ENCODE data around the gene RMDN2.

Gene RMDN2

DNA sequence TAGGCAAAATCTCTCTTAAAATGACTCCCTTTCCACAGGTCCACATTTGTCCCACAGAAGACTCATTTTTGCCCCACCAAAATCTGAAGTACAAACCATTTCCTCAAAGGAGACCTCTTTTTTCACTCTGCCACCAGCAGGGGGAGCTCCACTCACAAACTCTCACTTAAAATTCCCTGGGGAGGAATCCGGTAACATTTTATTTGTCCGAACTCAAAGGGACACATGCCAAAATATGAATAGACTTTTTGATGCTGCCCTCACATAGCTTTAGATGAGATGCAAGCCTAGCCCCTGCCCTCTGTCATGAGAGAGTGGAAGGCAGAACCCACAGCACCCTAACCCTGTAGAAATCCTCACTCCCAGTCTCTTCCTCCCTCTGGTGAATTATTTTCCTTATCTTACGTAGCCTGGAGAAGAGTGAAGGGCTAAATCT is 57.1 kb downstream of the RMDN2 start:
- DNase-seq: peak; percentile 68
- Histone ChIP-seq H3K36me3 (no peaks in the 10 kb centered on the region), H3K9me3 (no peaks in the 10 kb centered on the region), H3K4me1 (peaks cover 2% of the 10 kb centered on the region; the same call in 1 of the 2 replicates), H3K4me3 (ENCODE audit: low read depth, low read length) (peak overlapping the region; percentile 42), H3K27me3 (no peaks in the 10 kb centered on the region)
- TF ChIP-seq, protein P1, sequence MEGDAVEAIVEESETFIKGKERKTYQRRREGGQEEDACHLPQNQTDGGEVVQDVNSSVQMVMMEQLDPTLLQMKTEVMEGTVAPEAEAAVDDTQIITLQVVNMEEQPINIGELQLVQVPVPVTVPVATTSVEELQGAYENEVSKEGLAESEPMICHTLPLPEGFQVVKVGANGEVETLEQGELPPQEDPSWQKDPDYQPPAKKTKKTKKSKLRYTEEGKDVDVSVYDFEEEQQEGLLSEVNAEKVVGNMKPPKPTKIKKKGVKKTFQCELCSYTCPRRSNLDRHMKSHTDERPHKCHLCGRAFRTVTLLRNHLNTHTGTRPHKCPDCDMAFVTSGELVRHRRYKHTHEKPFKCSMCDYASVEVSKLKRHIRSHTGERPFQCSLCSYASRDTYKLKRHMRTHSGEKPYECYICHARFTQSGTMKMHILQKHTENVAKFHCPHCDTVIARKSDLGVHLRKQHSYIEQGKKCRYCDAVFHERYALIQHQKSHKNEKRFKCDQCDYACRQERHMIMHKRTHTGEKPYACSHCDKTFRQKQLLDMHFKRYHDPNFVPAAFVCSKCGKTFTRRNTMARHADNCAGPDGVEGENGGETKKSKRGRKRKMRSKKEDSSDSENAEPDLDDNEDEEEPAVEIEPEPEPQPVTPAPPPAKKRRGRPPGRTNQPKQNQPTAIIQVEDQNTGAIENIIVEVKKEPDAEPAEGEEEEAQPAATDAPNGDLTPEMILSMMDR (IDR thresholded peaks at IDR 0.05; ENCODE audit: low read depth, low read length): peak; percentile 95

DNA sequence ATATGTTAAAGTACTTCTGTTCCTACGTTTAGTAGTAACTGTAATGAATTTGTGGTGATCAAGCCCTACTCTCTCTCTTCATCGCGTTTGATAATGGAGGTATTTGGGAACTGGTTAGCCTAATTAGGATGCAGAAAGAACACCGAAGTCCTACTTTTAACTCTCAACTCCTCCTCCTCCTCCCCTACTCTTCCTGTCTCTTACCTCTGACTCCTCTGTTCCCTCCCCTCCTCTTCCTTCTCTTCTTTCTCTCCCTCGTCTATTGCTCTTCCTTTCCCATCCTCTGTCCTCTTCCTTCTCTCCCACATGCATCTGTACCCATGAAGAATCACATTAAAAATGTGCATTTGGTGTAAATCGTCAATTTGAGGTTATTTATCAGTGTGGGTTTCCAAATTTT is 57.8 kb downstream of the RMDN2 start:
- H3K4me1 ChIP-seq: peaks cover 2% of the 10 kb centered on the region; the same call in 1 of the 2 replicates
- no peaks in the 10 kb centered on the region for H3K27me3 ChIP-seq
- no peaks in the 10 kb centered on the region for H3K36me3 ChIP-seq
- no peaks in the 10 kb centered on the region for H3K9me3 ChIP-seq
- no peak for DNase-seq
- H3K4me3 ChIP-seq (ENCODE audit: low read depth, low read length): no peak overlapping the region
- TF ChIP-seq, protein P1 (IDR thresholded peaks at IDR 0.05; ENCODE audit: low read depth, low read length): no peak

DNA sequence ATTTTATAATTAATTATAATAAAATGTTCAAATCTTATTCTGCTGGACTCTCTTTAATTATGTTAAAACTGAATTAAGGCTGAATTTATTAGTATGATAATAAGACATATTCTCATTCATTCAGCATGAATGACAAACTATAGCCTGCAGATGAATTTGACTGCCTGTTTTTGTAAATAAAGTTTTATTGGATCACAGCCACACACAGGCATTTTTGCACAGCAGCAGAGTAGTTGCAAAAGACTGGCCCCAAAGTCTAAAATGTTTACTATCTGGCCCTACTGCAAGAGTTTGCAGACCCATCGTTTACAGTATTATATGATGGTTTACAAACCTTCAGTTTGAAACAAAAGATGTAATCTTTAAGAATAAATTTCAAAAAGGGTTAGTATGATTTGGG is 58.6 kb downstream of the RMDN2 start:
- Histone ChIP-seq H3K4me3 (ENCODE audit: low read depth, low read length) (no peak overlapping the region), H3K36me3 (no peaks in the 10 kb centered on the region), H3K4me1 (peaks cover 2% of the 10 kb centered on the region; the same call in 1 of the 2 replicates), H3K27me3 (no peaks in the 10 kb centered on the region), H3K9me3 (no peaks in the 10 kb centered on the region)
- TF ChIP-seq, protein P1 (IDR thresholded peaks at IDR 0.05; ENCODE audit: low read depth, low read length): no peak
- no peak for DNase-seq

DNA sequence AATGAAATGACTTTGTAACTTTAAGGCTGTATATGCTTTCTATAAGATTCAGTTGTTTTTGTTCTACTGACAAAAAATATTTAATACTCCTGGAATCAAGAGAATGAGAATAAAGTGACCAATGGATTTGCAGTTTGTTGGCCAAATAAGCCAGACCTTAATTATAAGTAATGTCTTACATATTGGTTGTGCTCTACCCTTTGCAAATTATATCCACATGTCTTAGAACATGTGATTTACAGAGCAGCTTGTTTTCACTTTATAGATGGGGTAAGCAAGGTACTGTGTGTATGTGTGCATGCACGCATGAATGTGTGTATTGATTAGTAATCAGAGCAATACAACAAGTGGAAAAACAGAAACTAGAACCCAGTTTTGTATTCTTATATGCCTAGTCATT is 59.1 kb downstream of the RMDN2 start:
- Histone ChIP-seq H3K4me3 (ENCODE audit: low read depth, low read length) (no peak overlapping the region), H3K27me3 (no peaks in the 10 kb centered on the region), H3K36me3 (no peaks in the 10 kb centered on the region), H3K4me1 (peaks cover 2% of the 10 kb centered on the region; the same call in 1 of the 2 replicates), H3K9me3 (no peaks in the 10 kb centered on the region)
- TF ChIP-seq, protein P1 (IDR thresholded peaks at IDR 0.05; ENCODE audit: low read depth, low read length): no peak
- no peak for DNase-seq

DNA sequence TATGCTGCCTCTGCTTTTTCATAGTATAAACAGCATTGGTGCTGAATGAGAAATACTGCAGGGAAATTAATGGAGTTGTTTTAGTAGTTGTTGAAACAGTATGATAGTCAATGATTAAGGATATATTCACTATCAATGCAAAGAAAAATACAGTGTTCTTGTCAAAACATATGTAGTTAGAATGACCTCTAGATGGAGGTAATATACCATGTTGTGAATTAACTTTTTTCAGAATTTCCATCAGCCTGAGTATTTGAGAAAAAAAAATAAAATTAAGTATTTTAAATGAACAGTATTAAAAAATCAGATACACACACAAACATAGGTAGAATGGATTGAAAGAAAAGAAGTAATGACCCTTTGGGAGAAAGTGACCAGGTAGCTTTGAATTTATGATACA is 59.5 kb downstream of the RMDN2 start:
- H3K4me1 ChIP-seq: peaks cover 2% of the 10 kb centered on the region; the same call in 1 of the 2 replicates
- H3K27me3 ChIP-seq: no peaks in the 10 kb centered on the region
- no peak for DNase-seq
- TF ChIP-seq, protein P1 (IDR thresholded peaks at IDR 0.05; ENCODE audit: low read depth, low read length): no peak; the same call in 1 of the 2 replicates
- no peak overlapping the region for H3K4me3 ChIP-seq (ENCODE audit: low read depth, low read length)
- no peaks in the 10 kb centered on the region for H3K36me3 ChIP-seq
- no peaks in the 10 kb centered on the region for H3K9me3 ChIP-seq

DNA sequence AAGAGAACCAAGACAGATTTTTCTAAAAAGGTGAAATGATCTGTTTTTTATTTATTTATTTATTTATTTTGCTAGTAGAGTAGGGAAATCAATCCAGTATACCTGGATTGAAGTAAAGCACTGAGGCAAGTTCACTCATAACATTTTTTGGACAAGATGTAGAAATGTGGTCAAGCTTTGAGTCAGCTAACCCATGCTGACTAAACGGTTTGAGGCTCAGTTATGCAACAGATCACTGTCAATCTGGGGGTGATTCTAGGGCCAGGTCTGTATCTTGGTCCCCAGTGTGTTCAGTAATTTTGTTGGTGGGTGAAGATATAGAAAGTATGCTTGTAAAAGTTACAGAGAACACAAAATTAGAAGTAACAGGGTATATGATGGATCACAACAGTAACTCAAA is 60.2 kb downstream of the RMDN2 start:
- Histone ChIP-seq H3K27me3 (no peaks in the 10 kb centered on the region), H3K36me3 (no peaks in the 10 kb centered on the region), H3K4me3 (ENCODE audit: low read depth, low read length) (no peak overlapping the region), H3K4me1 (peaks cover 2% of the 10 kb centered on the region; the same call in 1 of the 2 replicates), H3K9me3 (no peaks in the 10 kb centered on the region)
- TF ChIP-seq, protein P1 (IDR thresholded peaks at IDR 0.05; ENCODE audit: low read depth, low read length): no peak
- DNase-seq: no peak

Data from BE2C (cell line).